Measurements from ENCODE around the gene IRAK2.

Gene IRAK2

GRCh38 chr3:10259798-10260197 lies 95.1 kb downstream of the IRAK2 start:
- no peak overlapping the region for H4K91ac ChIP-seq (ENCODE audit: low read length)
- H3K4me2 ChIP-seq (ENCODE audit: low read length, poor library complexity, severe bottlenecking), result no peak overlapping the region
- no peak overlapping the region for H2AFZ ChIP-seq (ENCODE audit: low read depth, low read length)
- H2AK5ac ChIP-seq (ENCODE audit: low read length, severe bottlenecking), result no peak overlapping the region
- H3K23ac ChIP-seq (ENCODE audit: low read length in 2 of 2), result no peak overlapping the region
- H2BK12ac ChIP-seq (ENCODE audit: low read length in 2 of 2), result no peak overlapping the region
- H3K4me1 ChIP-seq (ENCODE audit: control insufficient read depth, insufficient read depth, low read depth, low read length), result peaks cover 5% of the 10 kb centered on the region
- no peak overlapping the region for H3K4me3 ChIP-seq (ENCODE audit: insufficient read depth in 1 of 2, low read depth in 1 of 2, low read length in 2 of 2)
- H3K27me3 ChIP-seq (ENCODE audit: control insufficient read depth in 1 of 2, insufficient read depth in 1 of 2, low read length in 2 of 2), result no peaks in the 10 kb centered on the region
- DNase-seq, result no peak
- no peak overlapping the region for H3K4ac ChIP-seq (ENCODE audit: low read depth in 1 of 2, low read length in 2 of 2)
- H2BK5ac ChIP-seq (ENCODE audit: low read depth, low read length, poor library complexity, severe bottlenecking), result no peak overlapping the region
- H3K9me3 ChIP-seq (ENCODE audit: control insufficient read depth, low read length), result no peaks in the 10 kb centered on the region
- 98% methylated on average over 4 of the region's 4 CpGs for WGBS
- no peak overlapping the region for H4K8ac ChIP-seq (ENCODE audit: low read length)
- H2BK15ac ChIP-seq (ENCODE audit: low read depth, poor library complexity, severe bottlenecking), result no peak overlapping the region
- H3K14ac ChIP-seq (ENCODE audit: low read length in 2 of 2), result no peak overlapping the region
- H2BK120ac ChIP-seq (ENCODE audit: low read depth, low read length), result no peak overlapping the region
- peaks cover 25% of the 10 kb centered on the region for H3K79me1 ChIP-seq (replicated peaks; ENCODE audit: low read length, poor library complexity, severe bottlenecking)
- H3K9ac ChIP-seq (ENCODE audit: low read length), result no peak overlapping the region
- no peak overlapping the region for H3K18ac ChIP-seq (ENCODE audit: low read depth in 1 of 2, low read length in 2 of 2)
- no peak overlapping the region for H3K27ac ChIP-seq (ENCODE audit: low read length, poor library complexity, severe bottlenecking)
- peaks cover 34 to 61% of the 10 kb centered on the region in 2 experiments for H3K36me3 ChIP-seq (ENCODE audit: control insufficient read depth in 1 of 2, insufficient read depth in 2 of 2, low read depth in 1 of 2, low read length in 2 of 2)

GRCh38 chr3:10260211-10260701 lies 95.5 kb downstream of the IRAK2 start:
- Histone ChIP-seq H3K4me1 (ENCODE audit: control insufficient read depth, insufficient read depth, low read depth, low read length) (peaks cover 5% of the 10 kb centered on the region), H3K14ac (ENCODE audit: low read length in 2 of 2) (no peak overlapping the region), H2BK15ac (ENCODE audit: low read depth, poor library complexity, severe bottlenecking) (no peak overlapping the region), H2AFZ (ENCODE audit: low read depth, low read length) (no peak overlapping the region), H2BK120ac (ENCODE audit: low read depth, low read length) (no peak overlapping the region), H3K23ac (ENCODE audit: low read length in 2 of 2) (no peak overlapping the region), H3K4me2 (ENCODE audit: low read length, poor library complexity, severe bottlenecking) (no peak overlapping the region), H2BK5ac (ENCODE audit: low read depth, low read length, poor library complexity, severe bottlenecking) (no peak overlapping the region), H3K18ac (ENCODE audit: low read depth in 1 of 2, low read length in 2 of 2) (no peak overlapping the region), H3K4ac (ENCODE audit: low read depth in 1 of 2, low read length in 2 of 2) (no peak overlapping the region), H3K27me3 (ENCODE audit: control insufficient read depth in 1 of 2, insufficient read depth in 1 of 2, low read length in 2 of 2) (no peaks in the 10 kb centered on the region), H2BK12ac (ENCODE audit: low read length in 2 of 2) (no peak overlapping the region), H3K79me1 (replicated peaks; ENCODE audit: low read length, poor library complexity, severe bottlenecking) (peaks cover 21% of the 10 kb centered on the region), H3K27ac (ENCODE audit: low read length, poor library complexity, severe bottlenecking) (no peak overlapping the region), H3K4me3 (ENCODE audit: insufficient read depth in 1 of 2, low read depth in 1 of 2, low read length in 2 of 2) (no peak overlapping the region), H3K9ac (ENCODE audit: low read length) (no peak overlapping the region), H3K9me3 (ENCODE audit: control insufficient read depth, low read length) (no peaks in the 10 kb centered on the region), H2AK5ac (ENCODE audit: low read length, severe bottlenecking) (no peak overlapping the region), H3K36me3 (ENCODE audit: control insufficient read depth in 1 of 2, insufficient read depth in 2 of 2, low read depth in 1 of 2, low read length in 2 of 2) (peaks cover 32 to 59% of the 10 kb centered on the region in 2 experiments), H4K91ac (ENCODE audit: low read length) (no peak overlapping the region), H4K8ac (ENCODE audit: low read length) (no peak overlapping the region)
- WGBS, result 95% methylated on average over 6 of the region's 6 CpGs
- no peak for DNase-seq

GRCh38 chr3:10262027-10262426 lies 97.3 kb downstream of the IRAK2 start:
- H3K4me1 ChIP-seq (ENCODE audit: control insufficient read depth, insufficient read depth, low read depth, low read length), result peaks cover 6% of the 10 kb centered on the region
- H2BK15ac ChIP-seq (ENCODE audit: low read depth, poor library complexity, severe bottlenecking), result no peak overlapping the region
- H3K23ac ChIP-seq (ENCODE audit: low read length in 2 of 2), result no peak overlapping the region
- no peak overlapping the region for H3K14ac ChIP-seq (ENCODE audit: low read length in 2 of 2)
- no peaks in the 10 kb centered on the region for H3K9me3 ChIP-seq (ENCODE audit: control insufficient read depth, low read length)
- peak overlapping the region; percentile 26 for H3K9ac ChIP-seq (ENCODE audit: low read length)
- H2BK5ac ChIP-seq (ENCODE audit: low read depth, low read length, poor library complexity, severe bottlenecking), result no peak overlapping the region
- H3K18ac ChIP-seq (ENCODE audit: low read depth in 1 of 2, low read length in 2 of 2), result no peak overlapping the region
- peaks cover 14% of the 10 kb centered on the region for H3K79me1 ChIP-seq (replicated peaks; ENCODE audit: low read length, poor library complexity, severe bottlenecking)
- DNase-seq, result no peak
- H3K4me2 ChIP-seq (ENCODE audit: low read length, poor library complexity, severe bottlenecking), result no peak overlapping the region
- no peak overlapping the region for H3K4ac ChIP-seq (ENCODE audit: low read depth in 1 of 2, low read length in 2 of 2)
- H3K36me3 ChIP-seq (ENCODE audit: control insufficient read depth in 1 of 2, insufficient read depth in 2 of 2, low read depth in 1 of 2, low read length in 2 of 2), result peaks cover 23 to 59% of the 10 kb centered on the region in 2 experiments
- no peak overlapping the region for H2AK5ac ChIP-seq (ENCODE audit: low read length, severe bottlenecking)
- no peaks in the 10 kb centered on the region for H3K27me3 ChIP-seq (ENCODE audit: control insufficient read depth in 1 of 2, insufficient read depth in 1 of 2, low read length in 2 of 2)
- no peak overlapping the region for H3K4me3 ChIP-seq (ENCODE audit: insufficient read depth in 1 of 2, low read depth in 1 of 2, low read length in 2 of 2)
- H4K91ac ChIP-seq (ENCODE audit: low read length), result no peak overlapping the region
- WGBS, result 89% methylated on average over 3 of the region's 4 CpGs
- H4K8ac ChIP-seq (ENCODE audit: low read length), result no peak overlapping the region
- no peak overlapping the region for H2BK12ac ChIP-seq (ENCODE audit: low read length in 2 of 2)
- H2BK120ac ChIP-seq (ENCODE audit: low read depth, low read length), result no peak overlapping the region
- no peak overlapping the region for H2AFZ ChIP-seq (ENCODE audit: low read depth, low read length)
- no peak overlapping the region for H3K27ac ChIP-seq (ENCODE audit: low read length, poor library complexity, severe bottlenecking)

- no peaks in the 10 kb centered on the region for H3K27me3 ChIP-seq (ENCODE audit: control insufficient read depth in 1 of 2, insufficient read depth in 1 of 2, low read length in 2 of 2)
- H3K18ac ChIP-seq (ENCODE audit: low read depth in 1 of 2, low read length in 2 of 2), result no peak overlapping the region
- H3K79me1 ChIP-seq (replicated peaks; ENCODE audit: low read length, poor library complexity, severe bottlenecking), result peaks cover 15% of the 10 kb centered on the region
- no peaks in the 10 kb centered on the region for H3K9me3 ChIP-seq (ENCODE audit: control insufficient read depth, low read length)
- no peak overlapping the region for H2BK12ac ChIP-seq (ENCODE audit: low read length in 2 of 2)
- no peak overlapping the region for H2AFZ ChIP-seq (ENCODE audit: low read depth, low read length)
- no peak overlapping the region for H3K4ac ChIP-seq (ENCODE audit: low read depth in 1 of 2, low read length in 2 of 2)
- no peak overlapping the region for H2BK120ac ChIP-seq (ENCODE audit: low read depth, low read length)
- no peak overlapping the region for H2BK15ac ChIP-seq (ENCODE audit: low read depth, poor library complexity, severe bottlenecking)
- peak overlapping the region; percentile 69 for H4K8ac ChIP-seq (ENCODE audit: low read length)
- no peak overlapping the region for H4K91ac ChIP-seq (ENCODE audit: low read length)
- peak overlapping the region in 1 of 2 experiments; percentile 54 for H3K4me3 ChIP-seq (ENCODE audit: insufficient read depth in 1 of 2, low read depth in 1 of 2, low read length in 2 of 2)
- DNase-seq, result peak; percentile 80
- whole genome bisulfite sequencing, result 43% methylated on average over 11 of the region's 12 CpGs
- no peak overlapping the region for H3K27ac ChIP-seq (ENCODE audit: low read length, poor library complexity, severe bottlenecking)
- H3K4me2 ChIP-seq (ENCODE audit: low read length, poor library complexity, severe bottlenecking), result no peak overlapping the region
- peak overlapping the region; percentile 53 for H3K9ac ChIP-seq (ENCODE audit: low read length)
- no peak overlapping the region for H3K14ac ChIP-seq (ENCODE audit: low read length in 2 of 2)
- peaks cover 18 to 67% of the 10 kb centered on the region in 2 experiments for H3K36me3 ChIP-seq (ENCODE audit: control insufficient read depth in 1 of 2, insufficient read depth in 2 of 2, low read depth in 1 of 2, low read length in 2 of 2)
- H2BK5ac ChIP-seq (ENCODE audit: low read depth, low read length, poor library complexity, severe bottlenecking), result no peak overlapping the region
- no peak overlapping the region for H2AK5ac ChIP-seq (ENCODE audit: low read length, severe bottlenecking)
- H3K23ac ChIP-seq (ENCODE audit: low read length in 2 of 2), result no peak overlapping the region
- peaks cover 6% of the 10 kb centered on the region for H3K4me1 ChIP-seq (ENCODE audit: control insufficient read depth, insufficient read depth, low read depth, low read length)
Measured at GRCh38 chr3:10263646-10264363, 99.1 kb downstream of the IRAK2 start.

Data from mesenchymal stem cell (in vitro differentiated cells and primary cell).